GM23338 (cell line): ENCODE results near the gene RAMP3. TPM values are rescaled to one million over a fixed set of nuclear protein-coding genes. Genes with fewer than 3 reads are reported as not detected.

Source experiments
- ATAC-seq: fragments of 200-7000 bp; cut with Tn5 transposase; 3 replicates; pipeline ENCODE4 v1.9.1; 2020
- DNase-seq: peaks from one replicate; pipeline ENCODE4 v3.0.0-alpha.2; 2015; ENCODE audit warnings: low spot score
- H2AFZ ChIP-seq: fragments of 200-600 bp; sonication (generic); 2 replicates; pipeline ENCODE4 v1.8.0; 2016; ENCODE audit warnings: antibody characterized with exemption, mild to moderate bottlenecking, moderate library complexity
- H3F3A ChIP-seq: fragments of 200-600 bp; sonication (generic); replicated peaks from 2 replicates; pipeline ENCODE4 v1.8.0; 2017; ENCODE audit warnings: antibody characterized with exemption, mixed run types, low read depth
- H3K27ac ChIP-seq: fragments of 200-600 bp; sonication (generic); 2 replicates; pipeline ENCODE4 v1.6.1; 2016; ENCODE audit warnings: low read depth
- H3K27me3 ChIP-seq: fragments of 200-600 bp; sonication (generic); 2 replicates; pipeline ENCODE4 v1.8.0; 2016; ENCODE audit warnings: mild to moderate bottlenecking, mixed run types, moderate library complexity; ENCODE audit not compliant: insufficient read depth
- H3K36me3 ChIP-seq: fragments of 200-600 bp; sonication (generic); 2 replicates; pipeline ENCODE4 v1.8.0; 2016; ENCODE audit warnings: mild to moderate bottlenecking; ENCODE audit not compliant: insufficient read depth
- H3K4me1 ChIP-seq: fragments of 200-600 bp; sonication (generic); 2 replicates; pipeline ENCODE4 v1.8.0; 2016; ENCODE audit warnings: mild to moderate bottlenecking, moderate library complexity; ENCODE audit not compliant: insufficient read depth
- H3K4me2 ChIP-seq: fragments of 200-600 bp; sonication (generic); 2 replicates; pipeline ENCODE4 v1.7.1; 2017; ENCODE audit warnings: mixed run types
- H3K4me3 ChIP-seq: fragments of 200-600 bp; sonication (generic); 2 replicates; pipeline ENCODE4 v1.6.1; 2016; ENCODE audit warnings: mixed run types
- H3K79me2 ChIP-seq: fragments of 200-600 bp; sonication (generic); replicated peaks from 2 replicates; pipeline ENCODE4 v1.8.0; 2017; ENCODE audit warnings: mild to moderate bottlenecking; ENCODE audit not compliant: insufficient read depth
- H3K9me2 ChIP-seq: fragments of 200-600 bp; sonication (generic); 2 replicates; pipeline ENCODE4 v1.8.0; 2017; ENCODE audit not compliant: insufficient read depth
- H4K20me1 ChIP-seq: fragments of 200-600 bp; sonication (generic); replicated peaks from 2 replicates; pipeline ENCODE4 v1.8.0; 2017; ENCODE audit warnings: mild to moderate bottlenecking; ENCODE audit not compliant: insufficient read depth
- H3K27ac Mint-ChIP-seq: 2 replicates; pipeline ENCODE4 v1.8.0; 2020; ENCODE audit warnings: inconsistent platforms, mild to moderate bottlenecking, moderate library complexity, mixed read lengths
- H3K27me3 Mint-ChIP-seq: 3 replicates; pipeline ENCODE4 v1.8.0; 2022; ENCODE audit warnings: low read depth, mild to moderate bottlenecking, moderate library complexity, mixed read lengths, inconsistent platforms; ENCODE audit not compliant: insufficient read depth, poor library complexity
- H3K36me3 Mint-ChIP-seq: 3 replicates; pipeline ENCODE4 v1.8.0; 2021; ENCODE audit warnings: low read depth, mild to moderate bottlenecking, inconsistent platforms, moderate library complexity, mixed read lengths
- H3K4me1 Mint-ChIP-seq: 3 replicates; pipeline ENCODE4 v1.8.0; 2020; ENCODE audit warnings: mild to moderate bottlenecking, inconsistent platforms, mixed read lengths
- H3K4me3 Mint-ChIP-seq: 3 replicates; pipeline ENCODE4 v1.8.0; 2021; ENCODE audit warnings: moderate library complexity, mild to moderate bottlenecking, inconsistent platforms, mixed read lengths
- H3K9me3 Mint-ChIP-seq: 3 replicates; pipeline ENCODE4 v1.8.0; 2020; ENCODE audit warnings: moderate library complexity, mild to moderate bottlenecking, inconsistent platforms, mixed read lengths
- CREB1 ChIP-seq: fragments of 250-450 bp; sonication (Bioruptor Pico); IDR thresholded peaks from 2 replicates; pipeline ENCODE4 v1.5.0; 2020; ENCODE audit warnings: low read depth, mild to moderate bottlenecking, moderate library complexity
- EZH2 ChIP-seq: fragments of 200-600 bp; sonication (generic); IDR thresholded peaks from one replicate; pipeline ENCODE4 v1.8.0; 2017; ENCODE audit warnings: antibody characterized with exemption, mild to moderate bottlenecking, low read depth; ENCODE audit not compliant: unreplicated experiment
- EZH2phosphoT487 ChIP-seq: fragments of 200-600 bp; sonication (generic); IDR thresholded peaks from one replicate; pipeline ENCODE4 v1.8.1; 2018; ENCODE audit warnings: antibody characterized with exemption; ENCODE audit not compliant: unreplicated experiment
- JUNB ChIP-seq: IDR thresholded peaks from one replicate; pipeline ENCODE4 v1.6.1; 2016; ENCODE audit warnings: antibody characterized with exemption; ENCODE audit not compliant: unreplicated experiment
- NANOG ChIP-seq: IDR thresholded peaks from 2 replicates; pipeline ENCODE4 v1.6.1; 2016; ENCODE audit warnings: antibody characterized with exemption, borderline replicate concordance
- POLR2AphosphoS5 ChIP-seq: IDR thresholded peaks from 2 replicates; pipeline ENCODE4 v1.6.1; 2016; ENCODE audit warnings: antibody characterized with exemption, low read depth
- REST ChIP-seq: IDR thresholded peaks from one replicate; pipeline ENCODE4 v1.6.1; 2018; ENCODE audit warnings: antibody characterized with exemption; ENCODE audit not compliant: unreplicated experiment
- STAT1 ChIP-seq: IDR thresholded peaks from one replicate; pipeline ENCODE4 v1.6.1; 2016; ENCODE audit warnings: antibody characterized with exemption; ENCODE audit not compliant: unreplicated experiment
- ZNF114 ChIP-seq: fragments of 250-450 bp; sonication (Bioruptor Pico); IDR thresholded peaks from 2 replicates; pipeline ENCODE4 v1.5.0; 2020; ENCODE audit warnings: mild to moderate bottlenecking, moderate library complexity
- ZNF331 ChIP-seq: fragments of 250-450 bp; sonication (Bioruptor Pico); IDR thresholded peaks from 2 replicates; pipeline ENCODE4 v1.5.0; 2020; ENCODE audit warnings: low read depth, mild to moderate bottlenecking, moderate library complexity
- polyA plus RNA-seq: library from polyadenylated mRNA; unstranded; fragments of >200 nt; fragmentation: Nextera tagmentation; extraction: Ambion mirVana; gene quantifications from 2 replicates; pipeline ENCODE4 v1.2.1, GENCODE V29; 2016
- total RNA-seq: library from RNA; depleted of rRNA; stranded (reverse); fragments of >200 nt; shearing (Covaris generic); gene quantifications from 2 replicates; pipeline ENCODE4 v1.2.3, GENCODE V29; 2014
- TF ChIP-seq, protein P1 (sequence below), 2 experiments: fragments of 200-600 bp in 1 of 2; sonication (generic) in 1 of 2; conservative IDR thresholded peaks; 2 replicates each; pipeline versions ENCODE4 v1.5.1 to v1.6.1; 2016 to 2017; ENCODE audit warnings: antibody characterized with exemption in 2 of 2, low read depth in 2 of 2, mild to moderate bottlenecking in 2 of 2, moderate library complexity in 1 of 2
- TF ChIP-seq, protein P2 (sequence below): IDR thresholded peaks from 2 replicates; pipeline ENCODE4 v1.6.1; 2016; ENCODE audit warnings: antibody characterized with exemption

RAMP3 gene
- total and polyA plus RNA-seq, 2 experiments from 2014 or later: 1.1 to 4.6 TPM

DNA sequence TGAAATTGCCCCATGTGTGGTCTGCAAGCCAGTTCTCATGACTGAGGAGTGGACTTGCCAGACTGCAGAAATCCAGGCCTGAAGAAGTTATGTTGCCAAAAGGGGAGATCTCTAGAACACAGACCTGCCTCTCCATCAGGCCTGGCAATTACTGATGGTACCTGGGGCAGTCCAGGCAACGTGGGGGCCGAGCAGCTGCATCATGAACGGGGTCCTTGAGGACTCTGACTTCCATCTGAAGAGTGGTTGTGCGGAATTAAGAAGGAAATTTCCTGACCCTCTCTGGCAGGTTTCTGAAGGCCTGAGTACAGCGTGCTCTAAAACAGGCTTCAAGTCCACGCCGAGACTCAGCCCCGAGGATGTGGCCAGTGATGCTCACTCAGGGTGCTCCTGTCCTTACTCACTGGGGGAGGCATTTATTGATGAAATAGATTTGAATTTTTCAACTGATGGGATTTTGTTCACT, 30.4 kb downstream of the RAMP3 start (continued):
- TF ChIP-seq, protein P1, sequence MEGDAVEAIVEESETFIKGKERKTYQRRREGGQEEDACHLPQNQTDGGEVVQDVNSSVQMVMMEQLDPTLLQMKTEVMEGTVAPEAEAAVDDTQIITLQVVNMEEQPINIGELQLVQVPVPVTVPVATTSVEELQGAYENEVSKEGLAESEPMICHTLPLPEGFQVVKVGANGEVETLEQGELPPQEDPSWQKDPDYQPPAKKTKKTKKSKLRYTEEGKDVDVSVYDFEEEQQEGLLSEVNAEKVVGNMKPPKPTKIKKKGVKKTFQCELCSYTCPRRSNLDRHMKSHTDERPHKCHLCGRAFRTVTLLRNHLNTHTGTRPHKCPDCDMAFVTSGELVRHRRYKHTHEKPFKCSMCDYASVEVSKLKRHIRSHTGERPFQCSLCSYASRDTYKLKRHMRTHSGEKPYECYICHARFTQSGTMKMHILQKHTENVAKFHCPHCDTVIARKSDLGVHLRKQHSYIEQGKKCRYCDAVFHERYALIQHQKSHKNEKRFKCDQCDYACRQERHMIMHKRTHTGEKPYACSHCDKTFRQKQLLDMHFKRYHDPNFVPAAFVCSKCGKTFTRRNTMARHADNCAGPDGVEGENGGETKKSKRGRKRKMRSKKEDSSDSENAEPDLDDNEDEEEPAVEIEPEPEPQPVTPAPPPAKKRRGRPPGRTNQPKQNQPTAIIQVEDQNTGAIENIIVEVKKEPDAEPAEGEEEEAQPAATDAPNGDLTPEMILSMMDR (conservative IDR thresholded peaks at IDR 0.05; ENCODE audit: low read depth in 2 of 2): no peak
- no peak for TF ChIP-seq POLR2AphosphoS5
- TF ChIP-seq CREB1 (CRISPR knock-in tag): no peak
- TF ChIP-seq EZH2: no peak
- no peak for TF ChIP-seq ZNF114 (CRISPR knock-in tag)
- no peak for TF ChIP-seq NANOG
- no peak for TF ChIP-seq JUNB

GRCh38 chr7:45188736-45189135, 31.1 kb downstream of the RAMP3 start:
- Histone ChIP-seq H3K4me3 (no peak overlapping the region), H3K36me3 (no peaks in the 10 kb centered on the region), H3K4me2 (no peak overlapping the region), H3K4me1 (no peaks in the 10 kb centered on the region), H3F3A (no peaks in the 10 kb centered on the region), H3K9me2 (0 out of 2 replicates have a peak, but pooled peaks cover 2% of the 10 kb centered on the region), H3K79me2 (no peaks in the 10 kb centered on the region), H4K20me1 (no peaks in the 10 kb centered on the region), H2AFZ (no peak overlapping the region), H3K27me3 (no peaks in the 10 kb centered on the region), H3K27ac (no peak overlapping the region)
- H3K27ac Mint-ChIP-seq: no peak overlapping the region
- no peak overlapping the region for H3K4me3 Mint-ChIP-seq
- no peaks in the 10 kb centered on the region for H3K36me3 Mint-ChIP-seq
- DNase-seq (no peak), ATAC-seq (no peak)
- no peaks in the 10 kb centered on the region for H3K9me3 Mint-ChIP-seq
- peaks cover 1% of the 10 kb centered on the region for H3K27me3 Mint-ChIP-seq
- no peak for TF ChIP-seq EZH2phosphoT487
- TF ChIP-seq, protein P1 (conservative IDR thresholded peaks at IDR 0.05; ENCODE audit: low read depth in 2 of 2): no peak
- no peaks in the 10 kb centered on the region for H3K4me1 Mint-ChIP-seq

GRCh38 chr7:45189151-45189970, 31.8 kb downstream of the RAMP3 start:
- no peaks in the 10 kb centered on the region for H3K4me1 Mint-ChIP-seq
- DNase-seq: no peak
- peaks cover 1% of the 10 kb centered on the region for H3K27me3 Mint-ChIP-seq
- no peak overlapping the region for H2AFZ ChIP-seq
- H3K27ac Mint-ChIP-seq: no peak overlapping the region
- H3K4me3 ChIP-seq: no peak overlapping the region
- H3K9me2 ChIP-seq: 0 out of 2 replicates have a peak, but pooled peaks cover 2% of the 10 kb centered on the region
- TF ChIP-seq EZH2phosphoT487: no peak
- TF ChIP-seq REST: no peak
- TF ChIP-seq ZNF114 (CRISPR knock-in tag): no peak
- TF ChIP-seq POLR2AphosphoS5: no peak
- TF ChIP-seq STAT1: no peak
- TF ChIP-seq JUNB: no peak
- TF ChIP-seq, protein P2, sequence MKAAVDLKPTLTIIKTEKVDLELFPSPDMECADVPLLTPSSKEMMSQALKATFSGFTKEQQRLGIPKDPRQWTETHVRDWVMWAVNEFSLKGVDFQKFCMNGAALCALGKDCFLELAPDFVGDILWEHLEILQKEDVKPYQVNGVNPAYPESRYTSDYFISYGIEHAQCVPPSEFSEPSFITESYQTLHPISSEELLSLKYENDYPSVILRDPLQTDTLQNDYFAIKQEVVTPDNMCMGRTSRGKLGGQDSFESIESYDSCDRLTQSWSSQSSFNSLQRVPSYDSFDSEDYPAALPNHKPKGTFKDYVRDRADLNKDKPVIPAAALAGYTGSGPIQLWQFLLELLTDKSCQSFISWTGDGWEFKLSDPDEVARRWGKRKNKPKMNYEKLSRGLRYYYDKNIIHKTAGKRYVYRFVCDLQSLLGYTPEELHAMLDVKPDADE: no peak
- no peak for TF ChIP-seq ZNF331 (CRISPR knock-in tag)
- H3K4me3 Mint-ChIP-seq: no peak overlapping the region
- H3K79me2 ChIP-seq: no peaks in the 10 kb centered on the region
- H3K4me2 ChIP-seq: no peak overlapping the region
- H3F3A ChIP-seq: no peaks in the 10 kb centered on the region
- H3K9me3 Mint-ChIP-seq: no peaks in the 10 kb centered on the region
- H3K27ac ChIP-seq: no peak overlapping the region
- H3K36me3 Mint-ChIP-seq: no peaks in the 10 kb centered on the region
- no peaks in the 10 kb centered on the region for H4K20me1 ChIP-seq
- ATAC-seq: no peak
- no peaks in the 10 kb centered on the region for H3K36me3 ChIP-seq
- H3K4me1 ChIP-seq: no peaks in the 10 kb centered on the region
- H3K27me3 ChIP-seq: no peaks in the 10 kb centered on the region
